Mesenteric fat pad (tissue), 1 donor: ENCODE data around the gene AKR1B1. TPM values are rescaled to one million over a fixed set of nuclear protein-coding genes. Genes with fewer than 3 reads are reported as not detected.

ENCODE experiments used
- DNase-seq: peaks from one replicate; pipeline ENCODE4 v3.0.0-alpha.2; 2020; ENCODE audit warnings: low spot score
- total RNA-seq: library from RNA; stranded (reverse); fragmentation: NEBNext Ultra II Directional; extraction: Animal tissue kit (Norgen Biotek cat#: 25700); gene quantifications from one replicate; pipeline ENCODE4 v1.2.1, GENCODE V29; 2021
- donor health status: DM: yes; HTN: yes; CAD: no.

Gene AKR1B1
- total RNA-seq, 1 donor from 2014 or later = 124 TPM

DNA sequence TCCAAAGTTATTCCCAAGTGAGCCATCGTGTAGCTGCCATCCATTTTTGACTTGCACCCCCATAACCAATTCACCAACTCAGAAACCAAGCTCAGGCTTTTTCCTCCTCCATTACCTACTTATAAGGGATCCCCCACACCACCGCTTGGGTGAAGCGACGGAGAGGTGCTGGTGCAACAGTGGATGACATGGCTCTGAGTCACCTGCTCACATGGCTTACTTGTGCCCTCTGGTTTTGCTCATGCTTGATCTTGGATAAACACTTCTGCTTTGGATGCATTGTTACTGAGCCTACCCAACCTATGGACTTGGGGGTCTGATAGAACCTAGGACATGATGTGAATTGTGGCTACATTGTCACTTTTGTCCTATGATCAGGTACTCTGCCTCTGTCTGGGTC is 12.0 kb upstream of the AKR1B1 start:
- no peak for DNase-seq

- DNase-seq = no peak
These were observed 10.7 kb upstream of the AKR1B1 start for GRCh38 chr7:134469622-134470021.

GRCh38 chr7:134468475-134468874 is 9.6 kb upstream of the AKR1B1 start:
- DNase-seq = no peak

DNA sequence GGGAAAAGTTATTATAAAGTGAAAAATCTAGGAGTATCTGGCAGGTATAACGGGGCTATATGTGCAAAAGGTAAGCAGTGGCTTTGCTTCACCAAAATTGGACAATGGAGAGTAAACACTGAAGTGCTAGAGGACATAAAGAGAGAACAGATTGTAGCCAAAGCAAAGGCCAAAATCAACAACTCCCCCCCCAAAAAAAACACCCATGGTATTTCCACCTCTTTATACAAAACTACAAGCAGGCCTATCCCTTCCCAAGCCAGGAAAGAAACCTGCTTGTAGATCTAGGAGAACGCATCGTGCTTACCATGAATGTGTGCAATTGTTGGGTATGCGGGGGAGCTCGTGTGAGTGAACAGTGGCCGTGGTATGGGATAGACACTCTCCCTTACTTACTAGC is 9.2 kb upstream of the AKR1B1 start:
- no peak for DNase-seq

GRCh38 chr7:134465491-134465890 is 6.6 kb upstream of the AKR1B1 start:
- DNase-seq = no peak

- DNase-seq = no peak
These were observed 5.6 kb upstream of the AKR1B1 start for GRCh38 chr7:134464496-134464895.

GRCh38 chr7:134463751-134464150 is 4.9 kb upstream of the AKR1B1 start:
- DNase-seq = no peak

GRCh38 chr7:134462337-134462925 is 3.5 kb upstream of the AKR1B1 start:
- no peak for DNase-seq

- no peak for DNase-seq
These were observed 3.0 kb upstream of the AKR1B1 start for GRCh38 chr7:134461916-134462315.

GRCh38 chr7:134459981-134460380 is 1.1 kb upstream of the AKR1B1 start:
- DNase-seq = no peak

DNA sequence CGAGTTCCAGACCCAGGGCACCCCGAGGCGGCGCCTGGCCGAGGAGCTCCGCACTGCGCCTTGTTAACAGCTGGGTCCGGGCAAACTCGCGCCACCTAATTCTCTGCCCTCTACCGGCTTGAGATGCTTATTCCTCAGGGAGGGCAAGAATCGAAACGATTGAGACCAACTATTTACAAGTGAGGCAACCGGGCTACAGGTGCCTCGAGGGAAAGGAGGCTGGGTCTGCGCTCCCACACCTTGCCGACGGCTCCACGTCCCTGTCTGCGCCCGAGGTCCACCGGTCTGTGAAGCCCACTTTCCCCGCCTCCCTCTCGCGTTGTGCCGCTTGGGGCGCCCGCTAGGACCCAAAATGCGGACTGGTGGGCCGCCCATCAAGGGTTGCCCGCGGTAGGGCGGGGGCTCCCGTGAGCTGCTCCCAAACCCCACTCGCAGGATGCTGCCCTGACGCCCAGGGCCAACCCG is 527 bp downstream of the AKR1B1 start:
- no peak for DNase-seq

DNA sequence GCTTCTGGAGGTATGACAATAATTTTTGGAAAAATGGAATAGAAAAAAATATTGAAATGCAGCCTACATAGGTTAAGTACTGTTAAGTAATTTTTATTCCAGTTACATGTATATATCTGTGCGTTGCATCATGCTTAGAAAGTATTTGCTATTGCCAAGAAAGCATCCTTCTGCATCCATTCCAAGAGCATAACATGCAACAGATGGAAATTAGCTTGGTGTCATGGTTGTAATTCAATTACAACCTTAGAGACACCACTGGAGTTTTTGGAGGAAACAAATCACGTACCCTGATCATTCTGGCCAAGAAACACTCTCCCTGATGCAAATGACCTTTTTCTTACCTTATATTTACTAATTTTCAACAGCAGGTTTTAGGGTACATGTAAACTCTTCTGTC is 1.7 kb downstream of the AKR1B1 start:
- no peak for DNase-seq

DNA sequence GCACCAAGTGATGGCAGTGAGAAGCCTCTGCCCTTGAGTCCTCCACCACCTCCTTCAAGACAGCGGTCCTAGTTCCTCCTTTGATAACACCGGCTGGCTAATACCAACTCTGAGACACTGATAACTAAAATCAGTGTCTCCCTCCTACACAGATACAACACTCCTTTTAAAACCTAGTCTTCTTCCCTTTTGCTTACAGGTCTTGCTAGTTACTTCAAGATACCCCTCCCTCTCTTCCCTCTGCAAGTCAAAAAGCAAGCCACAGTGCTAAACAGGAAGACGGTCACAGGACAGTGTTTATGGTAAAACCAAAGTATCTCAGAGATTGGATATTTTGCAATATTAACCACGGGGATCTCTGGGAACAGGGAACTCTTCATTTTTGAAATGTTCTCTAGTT is 4.6 kb downstream of the AKR1B1 start:
- no peak for DNase-seq

GRCh38 chr7:134453518-134453917 is 5.4 kb downstream of the AKR1B1 start:
- no peak for DNase-seq

GRCh38 chr7:134452991-134453473 is 5.9 kb downstream of the AKR1B1 start:
- no peak for DNase-seq

- DNase-seq = no peak
These were observed 6.5 kb downstream of the AKR1B1 start for GRCh38 chr7:134452419-134452838.

DNA sequence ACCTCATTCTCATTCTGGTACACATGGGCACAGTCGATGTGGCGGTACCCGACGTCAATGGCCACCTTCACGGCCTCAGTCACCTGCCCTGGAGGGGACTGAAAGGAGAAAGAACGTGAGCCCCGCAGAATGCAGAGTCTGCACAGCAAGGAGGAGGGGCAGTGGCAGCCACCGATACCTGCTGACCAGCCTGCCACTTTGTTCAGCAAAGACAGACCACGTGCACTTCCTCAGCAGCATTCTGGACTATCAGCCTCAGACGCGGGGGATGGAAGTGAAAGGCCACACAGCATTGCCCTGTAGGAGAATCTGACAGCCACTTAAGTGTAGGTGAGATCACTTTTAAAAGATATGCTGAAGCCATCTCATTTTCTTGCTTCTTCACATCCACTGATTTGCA is 7.2 kb downstream of the AKR1B1 start:
- no peak for DNase-seq

DNA sequence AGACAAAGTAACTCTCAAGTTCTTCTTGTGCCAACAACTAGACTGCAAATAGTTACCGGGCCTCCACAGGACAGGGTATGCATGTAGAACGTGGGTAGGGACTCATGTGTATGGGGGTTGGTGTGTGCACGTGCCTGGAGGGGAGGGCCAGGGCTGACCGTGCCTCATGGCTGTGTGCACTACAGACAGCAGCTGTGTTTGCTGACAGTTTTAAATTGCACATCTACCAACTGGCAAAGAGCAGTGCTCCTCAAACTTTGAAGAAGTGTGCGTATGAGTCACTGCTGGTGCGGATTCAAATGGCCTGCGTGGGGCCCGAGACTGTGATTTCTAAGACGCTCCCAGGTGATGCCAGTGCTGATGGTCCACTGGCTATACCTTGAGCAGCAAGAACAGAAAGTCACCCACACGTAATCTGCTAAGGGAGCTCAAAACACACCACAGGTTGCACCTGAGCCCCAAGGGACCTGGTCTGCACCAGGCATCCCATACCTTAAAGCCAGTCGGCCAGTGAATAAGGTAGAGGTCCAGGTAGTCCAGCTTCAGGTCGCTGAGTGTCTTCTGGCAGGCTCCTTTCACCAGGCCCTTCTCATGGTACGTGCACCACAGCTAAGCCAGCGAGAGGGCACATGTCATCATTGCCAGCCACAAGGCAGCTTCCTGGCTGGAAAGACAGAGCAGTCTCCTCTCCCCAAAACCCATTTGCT is 8.5 kb downstream of the AKR1B1 start:
- no peak for DNase-seq

GRCh38 chr7:134449680-134450079 is 9.2 kb downstream of the AKR1B1 start:
- DNase-seq = no peak

- no peak for DNase-seq
These were observed 10.3 kb downstream of the AKR1B1 start for GRCh38 chr7:134448356-134449229.

DNA sequence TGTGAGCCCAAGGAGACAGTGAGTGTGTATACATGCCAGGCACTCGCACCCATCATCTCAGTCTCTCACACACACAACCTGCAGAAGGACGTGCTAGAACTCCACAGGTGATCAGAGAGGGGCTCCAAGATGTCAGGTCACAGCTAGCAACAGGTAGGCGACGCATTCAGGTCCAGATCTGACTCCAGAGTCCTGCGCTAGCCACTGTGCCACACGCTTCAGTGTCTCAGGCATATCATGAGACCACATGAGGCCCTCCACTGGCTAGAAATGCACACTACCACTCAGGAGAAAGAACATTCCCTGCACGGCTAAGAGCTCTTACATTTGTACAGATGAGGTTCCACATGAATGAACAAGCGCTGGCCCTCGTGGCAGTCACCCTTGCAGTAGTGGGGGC is 11.5 kb downstream of the AKR1B1 start:
- DNase-seq = no peak

DNA sequence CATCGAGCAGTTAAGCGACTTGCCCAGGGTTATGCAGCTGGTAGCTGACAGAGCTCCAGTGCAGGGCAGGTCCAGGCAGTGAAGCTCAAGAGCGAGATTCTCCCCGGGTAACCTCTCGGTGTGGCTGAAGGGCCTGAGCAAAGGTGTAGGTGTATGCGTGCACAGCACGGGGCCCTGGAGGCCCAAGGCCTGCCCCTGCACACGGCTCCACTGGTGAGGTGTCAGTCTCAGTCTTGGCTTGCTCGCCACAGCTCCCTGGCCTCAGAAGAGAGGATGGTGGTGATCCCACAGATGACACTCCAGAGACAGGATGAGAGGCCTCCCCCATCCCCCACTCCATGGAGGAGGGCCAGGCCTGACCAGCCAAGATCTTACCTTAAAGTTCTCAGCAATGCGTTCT is 12.0 kb downstream of the AKR1B1 start:
- no peak for DNase-seq
